Airway epithelial cell (primary cell): ENCODE data around the gene SCYL2. TPM values are rescaled to one million over a fixed set of nuclear protein-coding genes. Genes with fewer than 3 reads are reported as not detected.

Experiments used
- total RNA-seq: library from RNA; depleted of rRNA; stranded (reverse); fragments of >200 nt; gene quantifications from 2 replicates; pipeline ENCODE4 v1.2.3, GENCODE V29; 2015

SCYL2 gene
- total RNA-seq, result 31.5 and 37.2 TPM in 2 replicates

DNA sequence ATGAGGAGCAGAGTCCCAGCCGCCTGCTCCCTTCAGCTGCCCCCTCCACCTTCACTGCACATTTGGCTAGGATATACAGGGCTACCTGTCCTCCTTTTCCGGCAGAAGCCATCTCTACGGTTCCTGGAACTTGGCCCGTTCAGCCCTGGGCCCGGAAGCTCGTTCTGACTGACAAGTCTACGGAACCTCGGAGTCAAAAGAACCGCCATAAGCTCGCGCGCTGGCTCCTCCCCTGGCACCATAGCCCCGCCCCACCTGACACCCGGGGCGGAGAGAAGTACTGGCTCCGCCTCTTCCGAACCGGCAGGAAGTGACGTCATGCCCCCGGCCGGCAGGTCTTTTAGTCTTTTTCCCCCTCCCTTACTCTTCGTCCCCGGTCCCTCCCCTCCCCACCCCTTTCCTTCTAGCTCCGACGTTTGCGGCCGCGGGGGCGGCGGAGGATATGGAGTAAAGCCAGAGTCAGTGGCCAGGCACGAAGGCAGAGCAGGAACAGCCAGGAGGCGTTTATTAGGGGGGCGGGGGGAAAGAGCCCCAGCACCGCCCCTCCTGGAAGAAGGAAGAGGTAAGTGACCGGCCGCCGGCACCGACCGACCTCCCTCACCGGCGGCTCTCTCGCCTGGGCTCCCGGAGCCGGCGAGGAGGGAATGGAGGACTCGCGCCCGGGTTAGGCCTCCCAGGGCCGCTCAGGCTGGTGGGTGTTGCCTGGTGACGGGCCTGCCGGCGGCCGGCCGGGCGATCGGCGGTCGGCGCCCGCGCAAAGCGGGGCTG lies at the start of gene SCYL2, which contains the start of gene DEPDC4:
TSS of gene SCYL2 (plus strand) at position 343 of the 768 bp plus-strand sequence. CDS start 15,794 bp downstream, outside the sequence.
TSS of gene DEPDC4 (minus strand) at position 245 of the 768 bp plus-strand sequence. CDS start at position 242, 3 bp downstream.

DNA sequence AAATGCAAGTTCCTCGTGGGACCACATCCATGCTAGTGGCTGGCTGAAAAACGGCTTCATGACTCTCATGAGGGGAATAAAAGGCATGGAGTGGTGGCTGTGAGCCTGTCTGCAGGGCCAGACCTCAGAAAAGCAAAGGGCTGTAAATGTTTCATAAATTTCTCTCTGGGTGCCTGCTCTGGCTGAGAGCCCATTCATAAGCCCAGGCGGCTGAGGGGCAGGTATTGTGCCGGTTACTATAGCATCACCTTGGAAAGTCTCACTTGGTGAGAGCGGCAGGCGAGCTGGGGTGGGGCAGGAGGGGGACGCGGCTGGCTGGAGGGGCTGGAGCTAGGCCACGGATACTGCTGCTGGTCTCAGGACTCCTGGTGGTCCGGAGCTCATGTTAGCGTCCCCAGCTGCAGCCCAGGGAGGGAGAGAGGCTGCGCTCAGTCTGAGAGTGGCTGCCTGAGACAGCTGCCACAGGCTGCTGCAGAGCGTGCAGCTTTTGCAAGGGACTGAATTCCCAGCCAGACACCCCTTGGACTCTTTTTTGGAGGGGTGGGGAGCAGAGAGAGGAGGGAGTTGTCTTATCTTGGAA lies 89.8 kb downstream of the SCYL2 start, which contains the start of gene SLC17A8:
TSS of gene SLC17A8 (plus strand) at position 431 of the 580 bp plus-strand sequence. CDS start 318 bp downstream, outside the sequence.

Other genes with a start within 250 kb of the SCYL2 start
- 10.1 and 10.7 TPM in 2 replicates for gene BLTP3B, start 124.3 kb upstream of the SCYL2 start, total RNA-seq
- gene ACTR6, start 66.4 kb upstream of the SCYL2 start, total RNA-seq, result 15.3 and 18.8 TPM in 2 replicates
- 2.0 and 3.1 TPM in 2 replicates for gene DEPDC4, start 98 bp upstream of the SCYL2 start, total RNA-seq
- not detected in 2 replicates for gene SLC17A8, start 89.9 kb downstream of the SCYL2 start, total RNA-seq
- not detected in 2 replicates for gene NR1H4, start 206.7 kb downstream of the SCYL2 start, total RNA-seq